ENCODE measurements around the gene ENO4. TPM values are rescaled to one million over a fixed set of nuclear protein-coding genes. Genes with fewer than 3 reads are reported as not detected.

Gene ENO4
- total RNA-seq, 1 experiment from 2014 or later = 0.17 TPM

DNA sequence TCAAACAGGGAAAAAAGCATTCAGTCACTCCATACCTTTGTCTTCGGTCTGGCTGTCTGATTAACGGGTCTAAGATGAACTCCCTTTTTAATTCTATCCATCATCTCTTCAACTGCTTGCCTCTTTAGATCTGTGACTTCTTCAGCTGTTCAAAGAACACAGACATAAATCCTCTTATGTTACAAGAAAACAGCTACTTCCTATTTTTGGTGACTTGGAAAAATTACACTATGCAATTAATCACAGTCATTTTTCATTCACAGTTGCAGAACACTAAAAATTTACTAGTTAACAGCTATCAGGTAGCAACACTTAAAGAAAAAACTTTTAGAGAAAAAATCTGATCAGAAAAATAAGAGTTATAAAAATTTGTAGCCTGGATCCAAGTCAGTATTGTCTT is 66.0 kb downstream of the ENO4 start:
- no peak for DNase-seq (ENCODE audit: low spot score)

GRCh38 chr10:116917481-116917880 is 68.2 kb downstream of the ENO4 start:
- no peak for DNase-seq (ENCODE audit: low spot score)

GRCh38 chr10:116918583-116918982 is 69.3 kb downstream of the ENO4 start:
- no peak for DNase-seq (ENCODE audit: low spot score)

DNA sequence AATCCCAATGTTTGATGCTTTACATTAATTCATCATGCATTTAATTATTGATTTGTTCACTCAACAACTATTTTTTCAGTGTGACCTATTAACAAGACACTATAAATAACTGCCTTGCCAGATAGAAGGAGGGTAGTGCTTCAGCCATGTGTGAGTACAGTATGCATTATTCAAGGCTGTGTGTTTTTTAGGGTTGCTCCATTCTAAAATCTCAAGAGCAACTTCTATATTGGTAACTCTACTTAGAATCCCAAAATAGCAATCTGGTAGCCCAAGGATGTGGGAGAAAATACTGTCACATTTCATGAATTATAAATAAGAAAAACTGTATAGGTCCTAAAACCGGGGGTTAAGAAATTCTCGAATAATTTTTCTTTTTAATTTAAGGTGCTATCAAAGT is 69.9 kb downstream of the ENO4 start:
- DNase-seq (ENCODE audit: low spot score) = no peak

GRCh38 chr10:116919706-116920105 is 70.4 kb downstream of the ENO4 start:
- DNase-seq (ENCODE audit: low spot score) = no peak

DNA sequence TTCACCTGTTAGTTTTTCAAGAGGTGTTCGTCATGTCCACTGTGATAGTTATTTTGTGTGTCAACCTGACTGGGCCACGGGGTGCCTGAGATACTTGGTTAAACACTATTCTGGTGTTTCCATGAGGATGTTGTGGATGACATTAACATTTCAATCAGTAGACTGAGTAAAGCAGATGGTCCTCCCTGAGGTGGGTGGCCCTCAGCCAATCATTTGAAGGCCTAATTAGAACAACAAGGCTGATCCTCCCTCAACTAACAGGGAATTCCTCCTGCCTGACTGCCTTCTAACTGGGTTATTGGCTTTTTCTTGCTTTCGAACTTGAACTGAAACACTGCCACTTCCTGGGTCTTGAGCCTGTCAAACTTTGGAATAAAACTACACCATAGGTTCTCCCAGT is 75.8 kb downstream of the ENO4 start:
- no peak for DNase-seq (ENCODE audit: low spot score)

GRCh38 chr10:116926426-116926825 is 77.1 kb downstream of the ENO4 start:
- no peak for DNase-seq (ENCODE audit: low spot score)

DNA sequence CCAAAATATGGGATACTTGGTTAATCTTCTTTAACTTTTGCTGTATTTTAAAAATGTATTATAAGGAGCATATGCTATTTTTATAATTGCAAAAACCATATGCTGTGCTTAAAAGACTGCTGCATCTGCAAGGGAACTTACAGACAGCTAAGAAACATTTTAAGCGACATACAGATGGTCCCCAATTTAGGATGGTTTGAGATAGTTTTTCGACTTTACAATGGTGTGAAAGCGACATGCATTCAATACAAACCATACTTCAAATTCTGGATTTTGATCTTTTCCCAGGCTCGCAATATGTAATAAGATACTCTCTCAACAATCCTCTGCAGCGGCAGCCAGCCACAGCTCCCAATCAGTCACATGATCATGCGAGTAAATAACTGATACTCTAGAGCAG is 82.5 kb downstream of the ENO4 start:
- DNase-seq (ENCODE audit: low spot score) = no peak

Other genes starting within 250 kb of the ENO4 start
- gene PNLIPRP2, start 228.5 kb upstream of the ENO4 start, total RNA-seq (2014; rRNA removed; shearing (Covaris generic)) = not detected in 2 replicates
- 5.4 and 5.5 TPM in 2 replicates for gene HSPA12A, start 106.9 kb upstream of the ENO4 start, total RNA-seq (2014; rRNA removed; shearing (Covaris generic))
- 6.3 and 9.3 TPM in 2 replicates for gene SHTN1, start 155.7 kb downstream of the ENO4 start, total RNA-seq (2014; rRNA removed; shearing (Covaris generic))

All from H4 (cell line).